ENCODE measurements around the gene IGSF9B.

GRCh38 chr11:133907841-133908241 is 48.9 kb downstream of the IGSF9B start:
- TF ChIP-seq EP300 (IDR thresholded peaks at IDR 0.05) (no peak), POLR2AphosphoS5 (IDR thresholded peaks at IDR 0.05) (no peak), CTCF (IDR thresholded peaks at IDR 0.05) (no peak), POLR2A (IDR thresholded peaks at IDR 0.05) (no peak)

All from gastroesophageal sphincter (tissue), 3 donors.